Sigmoid colon (tissue), 7 donors: ENCODE measurements around the gene SNX1. TPM values are rescaled to one million over a fixed set of nuclear protein-coding genes. Genes with fewer than 3 reads are reported as not detected.

Experiments
- DNase-seq: peaks from one replicate; pipeline ENCODE4 v3.0.0-alpha.2; 2019
- H3K27ac ChIP-seq, 4 donors: fragments of 200-600 bp; sonication (generic); one replicate each; pipeline ENCODE4 v1.5.1; 2016 to 2019; ENCODE audit warnings: mild to moderate bottlenecking in 1 of 4
- H3K27me3 ChIP-seq, 3 donors: fragments of 200-600 bp; sonication (generic); one replicate each; pipeline ENCODE4 v1.5.1; 2019; ENCODE audit warnings: mild to moderate bottlenecking in 1 of 3
- H3K36me3 ChIP-seq, 4 donors: fragments of 200-600 bp; sonication (generic); one replicate each; pipeline ENCODE4 v1.5.1; 2016 to 2019
- H3K4me1 ChIP-seq, 4 donors: fragments of 200-600 bp; sonication (generic); one replicate each; pipeline ENCODE4 v1.5.1; 2017 to 2019
- H3K4me3 ChIP-seq, 4 donors: fragments of 200-600 bp; sonication (generic); one replicate each; pipeline ENCODE4 v1.5.1; 2017 to 2019; ENCODE audit warnings: mild to moderate bottlenecking in 2 of 4, moderate library complexity in 1 of 4
- H3K9me3 ChIP-seq, 4 donors: fragments of 200-600 bp in 3 of 4; sonication (generic) in 3 of 4; one replicate each; pipeline versions ENCODE4 v1.5.1 to v1.6.1; 2013 to 2019
- CTCF ChIP-seq, 4 experiments: fragments of 450-650 bp in 3 of 4; fragments of 200-600 bp in 1 of 4; IDR thresholded peaks; one replicate each; pipeline ENCODE4 v1.5.1; 2016 to 2019; ENCODE audit warnings: antibody characterized with exemption in 4 of 4, mild to moderate bottlenecking in 3 of 4, moderate library complexity in 2 of 4
- EP300 ChIP-seq, 4 donors: sonication (generic); formaldehyde crosslinking; IDR thresholded peaks; one replicate each; pipeline ENCODE4 v1.6.1; 2017; ENCODE audit warnings: antibody characterized with exemption in 4 of 4
- POLR2A ChIP-seq, 2 donors: fragments of 450-650 bp; IDR thresholded peaks; one replicate each; pipeline ENCODE4 v1.6.1; 2016; ENCODE audit warnings: antibody characterized with exemption in 2 of 2, mild to moderate bottlenecking in 2 of 2, moderate library complexity in 2 of 2
- POLR2AphosphoS5 ChIP-seq, 4 donors: sonication (generic); formaldehyde crosslinking; IDR thresholded peaks; one replicate each; pipeline ENCODE4 v1.6.1; 2017; ENCODE audit warnings: antibody characterized with exemption in 4 of 4
- WGBS, 2 donors: extraction: QIAGEN DNeasy Blood & Tissue Kit; methylation state at CpG; one replicate each; pipeline ENCODE4 v1.1.7; 2013; 5-methylcytosine and 5-hydroxymethylcytosine counted together
- intact Hi-C: fragments of 100-400 bp; cut with DNase I; formaldehyde crosslinking; loops from one replicate; pipeline ENCODE4 v1.15.1; 2023
- polyA plus RNA-seq, 3 donors: library from polyadenylated mRNA; stranded (reverse); fragments of 200-250 nt; gene quantifications; one replicate each; pipeline ENCODE4 v1.2.3, GENCODE V29; 2013
- total RNA-seq, 4 donors: library from RNA; depleted of rRNA; stranded (reverse); fragments of >200 nt; gene quantifications; one replicate each; pipeline ENCODE4 v1.1.0, GENCODE V29; 2016
- donor health status: healthy with polysubstance abuse.
- donor health status: Bipolar disorder and iron deficiency.
- donor health status: healthy.

Gene SNX1
- total RNA-seq = 10 to 100 TPM; 74.5 to 88.1 (median 81.5) TPM
- 10 to 100 TPM; 70.3 to 86.7 (median 70.9) TPM for polyA plus RNA-seq

GRCh38 chr15:64095795-64096667 lies at the start of gene SNX1:
Gene SNX1, plus strand, starts transcription at chr15:64095982. Its CDS starts 32 bp downstream, at chr15:64096014.
- peak within 1 kb of the TSS; percentile 82 to 99 (median 96) for H3K4me3 ChIP-seq
- 0% methylated on average over 70 of the region's 70 CpGs for WGBS, 2 donors
- intact Hi-C loops = loop anchor here (2.0 kb wide), 1 partner anchor 67 kb away; the partner anchor contains the start of gene PPIB

GRCh38 chr15:64046421-64047153 lies 49.2 kb upstream of the SNX1 start, which contains the start of gene DAPK2:
Gene DAPK2, minus strand, starts transcription at chr15:64046485. Its CDS starts 6,224 bp downstream, at chr15:64040261.
- intact Hi-C loops = loop anchor here (2.0 kb wide), 1 partner anchor 294 kb away; no protein-coding TSS in a partner anchor
- peak within 1 kb of the TSS; percentile 28 to 60 (median 52) for H3K4me3 ChIP-seq
- TF ChIP-seq CTCF (IDR thresholded peaks at IDR 0.05) (peak in 2 of 4 experiments; percentile 31 to 68), POLR2A (IDR thresholded peaks at IDR 0.05) (no peak), POLR2AphosphoS5 (IDR thresholded peaks at IDR 0.05) (no peak)
- 10 to 15% methylated on average over 50 of the region's 50 CpGs for WGBS, 2 donors
- H3K27ac ChIP-seq = peak within 1 kb of the TSS in 3 of 4 donors; percentile 2 to 47 (median 9)
- no peaks in the 10 kb centered on the region for H3K9me3 ChIP-seq
- peak; percentile 78 for DNase-seq
- H3K27me3 ChIP-seq = no peaks in the 10 kb centered on the region
- H3K4me1 ChIP-seq = peaks cover 0 to 19% (median 11%) of the 10 kb centered on the region in 4 donors
- no peaks in the 10 kb centered on the region for H3K36me3 ChIP-seq

More at GRCh38 chr15:64095795-64096667, at the start of gene SNX1:
- peaks cover 0 to 77% (median 64%) of the 10 kb centered on the region in 4 donors for H3K4me1 ChIP-seq
- peak; percentile 97 for DNase-seq
- H3K9me3 ChIP-seq = no peaks in the 10 kb centered on the region
- no peaks in the 10 kb centered on the region for H3K27me3 ChIP-seq
- peak in 2 of 4 experiments; percentile 14 to 45 for TF ChIP-seq CTCF (IDR thresholded peaks at IDR 0.05)
- peak; percentile 96 to 98 for TF ChIP-seq POLR2A (IDR thresholded peaks at IDR 0.05)
- peak; percentile 98 to 100 (median 100) for TF ChIP-seq POLR2AphosphoS5 (IDR thresholded peaks at IDR 0.05)
- no peak for TF ChIP-seq EP300 (IDR thresholded peaks at IDR 0.05)
- H3K36me3 ChIP-seq = no peaks in the 10 kb centered on the region
- peak within 1 kb of the TSS; percentile 87 to 91 (median 90) for H3K27ac ChIP-seq

GRCh38 chr15:64048781-64049460 lies 46.9 kb upstream of the SNX1 start:
- intact Hi-C loops = loop anchor here (2.0 kb wide), 1 partner anchor 104 kb away; no protein-coding TSS in a partner anchor
- Histone ChIP-seq H3K4me1 (peaks cover 0 to 19% (median 11%) of the 10 kb centered on the region in 4 donors), H3K4me3 (no peak overlapping the region), H3K36me3 (no peaks in the 10 kb centered on the region), H3K27me3 (no peaks in the 10 kb centered on the region), H3K27ac (no peak overlapping the region), H3K9me3 (no peaks in the 10 kb centered on the region)
- TF ChIP-seq EP300 (IDR thresholded peaks at IDR 0.05) (no peak), CTCF (IDR thresholded peaks at IDR 0.05) (no peak), POLR2AphosphoS5 (IDR thresholded peaks at IDR 0.05) (no peak), POLR2A (IDR thresholded peaks at IDR 0.05) (no peak)
- DNase-seq = no peak
- 88 to 91% methylated on average over 1 of the region's 1 CpG for WGBS, 2 donors
